LNCaP clone FGC (cell line): ENCODE data around the gene GAB2.

Experiments used
- DNase-seq: peaks from one replicate; pipeline ENCODE4 v3.0.0-alpha.2; 2011; ENCODE audit warnings: low read depth
- H3K4me3 ChIP-seq: 2 replicates; pipeline ENCODE4 v1.5.1; 2011; ENCODE audit warnings: mild to moderate bottlenecking, low read depth, low read length, control low read depth
- TF ChIP-seq, protein P1 (sequence below): IDR thresholded peaks from 2 replicates; pipeline ENCODE4 v1.5.1; 2012; ENCODE audit warnings: mild to moderate bottlenecking; ENCODE audit not compliant: control insufficient read depth, insufficient read depth; ENCODE audit errors: extremely low read depth

The GAB2 gene

DNA sequence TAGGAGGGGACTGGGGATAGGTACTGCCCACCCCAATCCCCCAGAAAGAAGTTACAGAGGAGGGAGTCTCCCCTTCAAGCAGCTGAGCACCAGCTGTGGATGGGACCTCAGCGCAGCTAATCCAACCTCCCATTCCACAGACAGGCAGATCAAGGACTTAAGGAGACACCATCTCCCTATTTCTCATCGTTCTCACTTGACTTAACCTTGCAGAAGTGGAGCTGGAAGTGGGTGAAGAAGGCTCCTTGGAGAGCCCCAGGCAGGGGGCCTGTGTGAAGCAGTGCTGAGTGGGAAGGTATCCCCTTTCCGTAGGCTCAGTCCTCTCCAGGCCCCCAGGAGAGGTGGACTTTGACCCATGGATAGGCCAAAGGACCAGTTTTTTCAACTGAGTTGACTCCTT, 201.6 kb downstream of the GAB2 start:
- H3K4me3 ChIP-seq: no peak overlapping the region
- TF ChIP-seq, protein P1, sequence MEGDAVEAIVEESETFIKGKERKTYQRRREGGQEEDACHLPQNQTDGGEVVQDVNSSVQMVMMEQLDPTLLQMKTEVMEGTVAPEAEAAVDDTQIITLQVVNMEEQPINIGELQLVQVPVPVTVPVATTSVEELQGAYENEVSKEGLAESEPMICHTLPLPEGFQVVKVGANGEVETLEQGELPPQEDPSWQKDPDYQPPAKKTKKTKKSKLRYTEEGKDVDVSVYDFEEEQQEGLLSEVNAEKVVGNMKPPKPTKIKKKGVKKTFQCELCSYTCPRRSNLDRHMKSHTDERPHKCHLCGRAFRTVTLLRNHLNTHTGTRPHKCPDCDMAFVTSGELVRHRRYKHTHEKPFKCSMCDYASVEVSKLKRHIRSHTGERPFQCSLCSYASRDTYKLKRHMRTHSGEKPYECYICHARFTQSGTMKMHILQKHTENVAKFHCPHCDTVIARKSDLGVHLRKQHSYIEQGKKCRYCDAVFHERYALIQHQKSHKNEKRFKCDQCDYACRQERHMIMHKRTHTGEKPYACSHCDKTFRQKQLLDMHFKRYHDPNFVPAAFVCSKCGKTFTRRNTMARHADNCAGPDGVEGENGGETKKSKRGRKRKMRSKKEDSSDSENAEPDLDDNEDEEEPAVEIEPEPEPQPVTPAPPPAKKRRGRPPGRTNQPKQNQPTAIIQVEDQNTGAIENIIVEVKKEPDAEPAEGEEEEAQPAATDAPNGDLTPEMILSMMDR: no peak
- DNase-seq: no peak

GRCh38 chr11:78214331-78215194, 203.1 kb downstream of the GAB2 start:
- TF ChIP-seq, protein P1: no peak
- no peak for DNase-seq
- H3K4me3 ChIP-seq: no peak overlapping the region

GRCh38 chr11:78213526-78214330, 203.9 kb downstream of the GAB2 start:
- no peak overlapping the region for H3K4me3 ChIP-seq
- TF ChIP-seq, protein P1: no peak
- no peak for DNase-seq

DNA sequence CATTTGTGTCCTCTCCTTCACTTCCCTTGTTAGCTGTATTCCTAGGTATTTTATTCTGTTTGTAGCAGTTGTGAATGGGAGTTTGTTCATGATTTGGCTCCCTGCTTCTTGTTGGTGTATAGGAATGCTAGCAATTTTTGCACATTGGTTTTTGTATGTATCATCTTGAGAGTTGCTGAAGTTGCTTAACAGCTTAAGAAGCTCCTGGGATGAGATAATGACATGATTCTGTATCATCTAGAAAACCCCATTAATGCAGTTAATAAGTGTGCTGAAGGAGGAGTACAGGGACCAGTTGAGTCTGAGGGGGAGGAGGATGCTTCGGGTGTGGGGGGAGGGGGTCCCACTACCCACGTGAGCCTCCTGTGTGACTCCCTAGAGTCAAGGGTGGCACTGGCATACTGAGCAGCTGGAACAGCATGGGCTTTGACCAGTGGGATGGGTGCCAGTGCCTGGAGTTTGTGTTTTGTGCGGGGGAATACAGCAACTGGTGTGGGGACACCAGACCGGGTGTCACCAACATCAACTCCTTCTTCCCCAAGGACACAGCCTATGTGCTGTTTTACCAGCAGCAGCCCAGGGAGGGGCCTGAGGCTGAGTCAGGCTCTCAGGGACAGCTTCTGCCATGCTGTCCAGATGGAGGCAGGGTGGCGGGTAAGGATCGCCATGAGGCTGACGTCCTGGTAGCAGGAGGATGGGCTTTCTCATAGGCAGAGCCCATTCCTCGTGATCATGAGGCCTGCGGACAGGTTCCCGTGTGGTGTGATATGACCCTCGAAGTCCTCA, 204.8 kb downstream of the GAB2 start:
- DNase-seq: no peak
- TF ChIP-seq, protein P1: no peak
- no peak overlapping the region for H3K4me3 ChIP-seq

- TF ChIP-seq, protein P1: no peak
- no peak overlapping the region for H3K4me3 ChIP-seq
- DNase-seq: no peak
Observed at GRCh38 chr11:78211565-78211964, 206.1 kb downstream of the GAB2 start.

GRCh38 chr11:78210000-78210608, 207.5 kb downstream of the GAB2 start:
- TF ChIP-seq, protein P1: no peak
- no peak overlapping the region for H3K4me3 ChIP-seq
- DNase-seq: no peak
